MM.1S (cell line): ENCODE results near the gene FHIT.

ENCODE experiments used
- DNase-seq: peaks from one replicate; pipeline ENCODE4 v3.0.0-alpha.2; 2015
- H2AFZ ChIP-seq: fragments of 300-600 bp; sonication (generic); 2 replicates; pipeline ENCODE4 v1.6.0; 2016; ENCODE audit warnings: antibody characterized with exemption, low read length
- H3F3A ChIP-seq: fragments of 300-600 bp; sonication (generic); 2 replicates; pipeline ENCODE4 v1.6.1; 2016; ENCODE audit warnings: mild to moderate bottlenecking, antibody characterized with exemption, low read length, moderate library complexity, mixed read lengths; ENCODE audit not compliant: insufficient read depth
- H3K27ac ChIP-seq: fragments of 300-600 bp; sonication (generic); 2 replicates; pipeline ENCODE4 v1.5.1; 2016; ENCODE audit warnings: mild to moderate bottlenecking, low read length
- H3K27me3 ChIP-seq: fragments of 300-600 bp; sonication (generic); replicated peaks from 2 replicates; pipeline ENCODE4 v1.6.0; 2016; ENCODE audit warnings: low read length; ENCODE audit not compliant: insufficient read depth
- H3K36me3 ChIP-seq: fragments of 300-600 bp; sonication (generic); replicated peaks from 2 replicates; pipeline ENCODE4 v1.6.1; 2016; ENCODE audit warnings: mild to moderate bottlenecking, low read length, mixed read lengths; ENCODE audit not compliant: insufficient read depth
- H3K4me1 ChIP-seq: fragments of 300-600 bp; sonication (generic); 2 replicates; pipeline ENCODE4 v1.6.1; 2016; ENCODE audit warnings: low read length, mixed read lengths
- H3K4me2 ChIP-seq: fragments of 300-600 bp; sonication (generic); 2 replicates; pipeline ENCODE4 v1.6.0; 2016; ENCODE audit warnings: low read depth, low read length
- H3K4me3 ChIP-seq: fragments of 300-600 bp; sonication (generic); 2 replicates; pipeline ENCODE4 v1.5.1; 2016; ENCODE audit warnings: low read length, mixed read lengths
- H3K79me2 ChIP-seq: fragments of 300-600 bp; sonication (generic); 2 replicates; pipeline ENCODE4 v1.6.1; 2016; ENCODE audit warnings: mixed run types, low read length, mixed read lengths
- H3K9ac ChIP-seq: fragments of 300-600 bp; sonication (generic); 2 replicates; pipeline ENCODE4 v1.6.1; 2016; ENCODE audit warnings: low read length, mixed read lengths
- H3K9me2 ChIP-seq: fragments of 300-600 bp; sonication (generic); replicated peaks from 2 replicates; pipeline ENCODE4 v1.6.1; 2016; ENCODE audit warnings: mild to moderate bottlenecking, low read length, mixed read lengths; ENCODE audit not compliant: insufficient read depth
- H3K9me3 ChIP-seq: fragments of 300-600 bp; sonication (generic); replicated peaks from 2 replicates; pipeline ENCODE4 v1.6.1; 2016; ENCODE audit warnings: mild to moderate bottlenecking, low read length, mixed read lengths; ENCODE audit not compliant: insufficient read depth
- H4K20me1 ChIP-seq: fragments of 300-600 bp; sonication (generic); 2 replicates; pipeline ENCODE4 v1.6.1; 2016; ENCODE audit warnings: mild to moderate bottlenecking, low read length, moderate library complexity, mixed read lengths; ENCODE audit not compliant: insufficient read depth
- CTCF ChIP-seq: fragments of 300-600 bp; sonication (generic); IDR thresholded peaks from 2 replicates; pipeline ENCODE4 v1.5.1; 2016; ENCODE audit warnings: antibody characterized with exemption, low read length, mixed read lengths
- EZH2 ChIP-seq: fragments of 300-600 bp; sonication (generic); optimal IDR thresholded peaks from 2 replicates; pipeline ENCODE3; 2017; ENCODE audit warnings: low read depth, mild to moderate bottlenecking, antibody characterized with exemption, low read length, mixed read lengths
- EZH2phosphoT487 ChIP-seq: fragments of 300-600 bp; sonication (generic); IDR thresholded peaks from 2 replicates; pipeline ENCODE4 v1.6.1; 2018; ENCODE audit warnings: antibody characterized with exemption, low read length

Gene FHIT

DNA sequence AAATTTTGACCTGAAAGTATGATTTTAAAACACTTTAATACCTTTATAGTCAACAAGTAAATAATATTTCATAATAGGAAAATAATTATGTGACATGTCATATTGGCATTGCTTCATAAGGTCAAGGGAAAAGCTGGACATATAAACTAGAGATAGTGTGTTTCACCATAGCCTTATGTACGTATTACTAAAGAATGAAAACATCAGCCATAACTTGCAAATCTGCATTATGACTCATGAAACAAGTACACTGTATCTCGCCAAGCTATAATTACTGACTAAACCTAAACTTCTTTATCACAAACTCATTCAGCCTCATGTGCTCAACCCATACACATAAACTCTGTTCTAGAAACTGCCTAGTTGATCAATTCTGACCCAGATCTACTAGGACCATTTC is 950.1 kb downstream of the FHIT start:
- Histone ChIP-seq H3K79me2 (no peaks in the 10 kb centered on the region), H3K9ac (no peak overlapping the region), H3F3A (no peaks in the 10 kb centered on the region), H2AFZ (no peak overlapping the region), H3K36me3 (no peaks in the 10 kb centered on the region), H3K4me3 (no peak overlapping the region), H3K9me2 (no peaks in the 10 kb centered on the region), H3K27me3 (no peaks in the 10 kb centered on the region), H4K20me1 (no peaks in the 10 kb centered on the region), H3K4me1 (no peaks in the 10 kb centered on the region), H3K27ac (no peak overlapping the region), H3K4me2 (no peak overlapping the region), H3K9me3 (no peaks in the 10 kb centered on the region)
- TF ChIP-seq EZH2 (no peak), EZH2phosphoT487 (no peak), CTCF (no peak)
- no peak for DNase-seq

DNA sequence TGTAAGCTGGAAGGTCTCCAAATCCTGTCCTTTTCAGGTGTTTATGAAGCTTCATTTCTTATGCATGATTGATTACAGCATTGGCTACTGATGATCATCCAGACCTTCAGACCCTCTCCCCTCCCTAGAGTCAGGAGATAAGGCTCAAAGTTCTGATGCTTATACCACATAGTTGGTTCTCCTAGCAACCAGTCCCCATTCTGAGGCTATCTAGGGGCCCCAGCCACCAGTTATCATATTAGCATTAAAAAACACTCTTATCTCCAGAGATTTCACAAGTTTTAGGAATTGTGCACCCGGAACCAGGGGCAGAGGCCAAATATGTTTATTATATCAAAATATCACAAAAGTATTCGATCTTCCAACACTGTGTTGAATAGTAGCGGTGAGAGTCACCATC is 953.1 kb downstream of the FHIT start:
- no peak overlapping the region for H2AFZ ChIP-seq
- no peak overlapping the region for H3K4me2 ChIP-seq
- H3K27me3 ChIP-seq: no peaks in the 10 kb centered on the region
- no peaks in the 10 kb centered on the region for H3K9me3 ChIP-seq
- H3K27ac ChIP-seq: no peak overlapping the region
- H3K36me3 ChIP-seq: no peaks in the 10 kb centered on the region
- no peak for TF ChIP-seq EZH2phosphoT487
- no peak for TF ChIP-seq CTCF
- TF ChIP-seq EZH2: no peak
- H4K20me1 ChIP-seq: no peaks in the 10 kb centered on the region
- H3K79me2 ChIP-seq: no peaks in the 10 kb centered on the region
- H3K4me1 ChIP-seq: no peaks in the 10 kb centered on the region
- H3K9ac ChIP-seq: no peak overlapping the region
- DNase-seq: no peak
- no peaks in the 10 kb centered on the region for H3K9me2 ChIP-seq
- no peaks in the 10 kb centered on the region for H3F3A ChIP-seq
- no peak overlapping the region for H3K4me3 ChIP-seq

DNA sequence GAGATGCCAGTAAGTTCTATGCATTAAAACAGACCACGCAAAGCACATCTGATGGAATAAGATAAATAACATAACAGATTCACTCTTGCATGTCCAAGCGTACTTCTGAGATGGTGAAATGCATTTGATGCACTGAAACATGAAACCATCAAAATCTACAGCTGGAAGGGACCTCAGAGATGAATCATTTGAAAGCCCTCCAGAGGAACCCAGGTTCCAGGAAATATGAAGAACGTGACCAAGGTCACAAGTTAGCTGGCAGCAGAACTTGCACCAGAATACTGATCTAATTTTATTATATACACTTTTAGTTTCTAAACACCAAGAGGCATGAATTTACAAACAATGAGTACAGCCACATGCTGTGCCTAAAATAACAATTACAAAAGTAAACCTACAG is 957.1 kb downstream of the FHIT start:
- H4K20me1 ChIP-seq: no peaks in the 10 kb centered on the region

More for the DNA sequence above, 957.1 kb downstream of the FHIT start:
- Histone ChIP-seq H3K9me3 (no peaks in the 10 kb centered on the region), H3K4me2 (no peak overlapping the region), H3K36me3 (no peaks in the 10 kb centered on the region), H3F3A (no peaks in the 10 kb centered on the region), H3K79me2 (no peaks in the 10 kb centered on the region), H3K4me3 (no peak overlapping the region), H2AFZ (no peak overlapping the region), H3K9me2 (no peaks in the 10 kb centered on the region), H3K9ac (no peak overlapping the region), H3K27ac (no peak overlapping the region), H3K27me3 (no peaks in the 10 kb centered on the region), H3K4me1 (no peaks in the 10 kb centered on the region)
- TF ChIP-seq CTCF: no peak
- TF ChIP-seq EZH2: no peak
- no peak for TF ChIP-seq EZH2phosphoT487
- DNase-seq: no peak
